ENCODE results near the gene GNB2.

GNB2 gene

GRCh38 chr7:100671353-100672327 is 1.9 kb upstream of the GNB2 start:
- H3K4me3 ChIP-seq (ENCODE audit: low read length, poor library complexity, severe bottlenecking), result no peak overlapping the region
- H4K20me1 ChIP-seq (ENCODE audit: insufficient read depth, low read length, poor library complexity, severe bottlenecking), result peaks cover 24% of the 10 kb centered on the region
- peaks cover 6% of the 10 kb centered on the region for H3K4me1 ChIP-seq (ENCODE audit: insufficient read depth, low read length, poor library complexity, severe bottlenecking)
- no peak overlapping the region for H2AFZ ChIP-seq (ENCODE audit: low read length)
- H3K27me3 ChIP-seq (ENCODE audit: insufficient read depth, low read length, poor library complexity, severe bottlenecking), result no peaks in the 10 kb centered on the region
- H3K4me2 ChIP-seq (ENCODE audit: low read depth, low read length, poor library complexity, severe bottlenecking), result no peak overlapping the region
- peaks cover 3% of the 10 kb centered on the region; the same call in 1 of the 2 replicates for H3K36me3 ChIP-seq (ENCODE audit: insufficient read depth, low read length)
- no peaks in the 10 kb centered on the region for H3F3A ChIP-seq (ENCODE audit: low read depth)
- no peak overlapping the region for H3K9ac ChIP-seq (ENCODE audit: low read depth, low read length, poor library complexity, severe bottlenecking)
- H3K9me2 ChIP-seq (replicated peaks; ENCODE audit: low read depth, low read length), result no peaks in the 10 kb centered on the region
- no peaks in the 10 kb centered on the region for H3K9me3 ChIP-seq (ENCODE audit: insufficient read depth, low read depth, low read length)
- peaks cover 30% of the 10 kb centered on the region for H3K79me2 ChIP-seq (ENCODE audit: insufficient read depth, low read length)
- TF ChIP-seq, protein P1, sequence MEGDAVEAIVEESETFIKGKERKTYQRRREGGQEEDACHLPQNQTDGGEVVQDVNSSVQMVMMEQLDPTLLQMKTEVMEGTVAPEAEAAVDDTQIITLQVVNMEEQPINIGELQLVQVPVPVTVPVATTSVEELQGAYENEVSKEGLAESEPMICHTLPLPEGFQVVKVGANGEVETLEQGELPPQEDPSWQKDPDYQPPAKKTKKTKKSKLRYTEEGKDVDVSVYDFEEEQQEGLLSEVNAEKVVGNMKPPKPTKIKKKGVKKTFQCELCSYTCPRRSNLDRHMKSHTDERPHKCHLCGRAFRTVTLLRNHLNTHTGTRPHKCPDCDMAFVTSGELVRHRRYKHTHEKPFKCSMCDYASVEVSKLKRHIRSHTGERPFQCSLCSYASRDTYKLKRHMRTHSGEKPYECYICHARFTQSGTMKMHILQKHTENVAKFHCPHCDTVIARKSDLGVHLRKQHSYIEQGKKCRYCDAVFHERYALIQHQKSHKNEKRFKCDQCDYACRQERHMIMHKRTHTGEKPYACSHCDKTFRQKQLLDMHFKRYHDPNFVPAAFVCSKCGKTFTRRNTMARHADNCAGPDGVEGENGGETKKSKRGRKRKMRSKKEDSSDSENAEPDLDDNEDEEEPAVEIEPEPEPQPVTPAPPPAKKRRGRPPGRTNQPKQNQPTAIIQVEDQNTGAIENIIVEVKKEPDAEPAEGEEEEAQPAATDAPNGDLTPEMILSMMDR (conservative IDR thresholded peaks at IDR 0.05; ENCODE audit: low read length), result no peak
- TF ChIP-seq EZH2phosphoT487 (IDR thresholded peaks at IDR 0.05; ENCODE audit: borderline replicate concordance), result no peak

- Histone ChIP-seq H4K20me1 (ENCODE audit: insufficient read depth, low read length, poor library complexity, severe bottlenecking) (peaks cover 45% of the 10 kb centered on the region), H3K4me3 (ENCODE audit: low read length, poor library complexity, severe bottlenecking) (peak overlapping the region; percentile 95), H3K9me2 (replicated peaks; ENCODE audit: low read depth, low read length) (no peaks in the 10 kb centered on the region), H3K4me2 (ENCODE audit: low read depth, low read length, poor library complexity, severe bottlenecking) (peak overlapping the region; percentile 97), H3K27me3 (ENCODE audit: insufficient read depth, low read length, poor library complexity, severe bottlenecking) (no peaks in the 10 kb centered on the region), H3K36me3 (ENCODE audit: insufficient read depth, low read length) (peaks cover 25% of the 10 kb centered on the region; the same call in 1 of the 2 replicates), H3F3A (ENCODE audit: low read depth) (no peaks in the 10 kb centered on the region), H3K9me3 (ENCODE audit: insufficient read depth, low read depth, low read length) (no peaks in the 10 kb centered on the region), H3K79me2 (ENCODE audit: insufficient read depth, low read length) (peaks cover 38% of the 10 kb centered on the region), H3K4me1 (ENCODE audit: insufficient read depth, low read length, poor library complexity, severe bottlenecking) (peaks cover 7% of the 10 kb centered on the region), H3K9ac (ENCODE audit: low read depth, low read length, poor library complexity, severe bottlenecking) (peak overlapping the region; percentile 93), H2AFZ (ENCODE audit: low read length) (peak overlapping the region; percentile 93)
- TF ChIP-seq, protein P1 (conservative IDR thresholded peaks at IDR 0.05; ENCODE audit: low read length), result no peak
- TF ChIP-seq EZH2phosphoT487 (IDR thresholded peaks at IDR 0.05; ENCODE audit: borderline replicate concordance), result no peak
These were observed 436 bp downstream of the GNB2 start for GRCh38 chr7:100673942-100674410.

DNA sequence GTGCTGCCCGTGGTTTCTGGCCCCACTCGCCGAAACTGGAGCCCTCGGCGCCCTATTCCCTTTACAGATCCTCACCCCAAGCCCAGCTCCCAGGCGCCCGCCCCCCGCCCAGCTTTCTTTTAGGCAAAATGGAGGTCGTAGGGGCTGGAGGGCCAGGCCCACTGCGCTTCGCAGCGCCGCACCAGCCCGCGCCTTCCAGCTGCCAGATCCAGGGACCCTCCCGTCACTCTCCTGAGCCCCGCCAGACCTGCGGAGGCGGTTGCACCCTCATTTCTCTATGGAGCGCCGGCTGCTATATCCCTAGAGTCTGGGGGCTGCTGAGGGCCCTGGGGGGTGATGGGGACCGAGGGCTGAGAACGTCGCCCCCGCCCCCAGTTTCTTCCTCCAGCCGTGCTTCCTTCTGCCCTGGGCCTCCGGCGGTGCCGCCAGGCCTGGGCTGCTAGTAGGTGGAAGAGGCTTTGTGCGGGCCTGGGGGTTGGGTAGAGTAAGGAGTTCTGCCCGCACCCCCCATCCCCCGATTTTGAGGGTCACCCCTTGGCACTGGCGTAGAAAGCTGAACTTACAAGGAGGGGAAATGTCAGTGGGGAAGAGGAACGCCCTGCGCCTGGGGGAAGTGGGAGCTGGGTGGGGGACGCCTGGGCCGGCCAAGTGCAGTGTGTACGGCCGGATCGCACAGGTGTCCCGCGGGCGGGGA is 1.0 kb downstream of the GNB2 start:
- TF ChIP-seq, protein P1 (conservative IDR thresholded peaks at IDR 0.05; ENCODE audit: low read length), result no peak
- TF ChIP-seq EZH2phosphoT487 (IDR thresholded peaks at IDR 0.05; ENCODE audit: borderline replicate concordance), result no peak
- no peak overlapping the region for H2AFZ ChIP-seq (ENCODE audit: low read length)
- no peaks in the 10 kb centered on the region for H3K27me3 ChIP-seq (ENCODE audit: insufficient read depth, low read length, poor library complexity, severe bottlenecking)
- H3K9ac ChIP-seq (ENCODE audit: low read depth, low read length, poor library complexity, severe bottlenecking), result peak overlapping the region; percentile 93
- H4K20me1 ChIP-seq (ENCODE audit: insufficient read depth, low read length, poor library complexity, severe bottlenecking), result peaks cover 51% of the 10 kb centered on the region
- H3K36me3 ChIP-seq (ENCODE audit: insufficient read depth, low read length), result peaks cover 31% of the 10 kb centered on the region; the same call in 1 of the 2 replicates
- H3F3A ChIP-seq (ENCODE audit: low read depth), result no peaks in the 10 kb centered on the region
- no peaks in the 10 kb centered on the region for H3K9me3 ChIP-seq (ENCODE audit: insufficient read depth, low read depth, low read length)
- H3K9me2 ChIP-seq (replicated peaks; ENCODE audit: low read depth, low read length), result no peaks in the 10 kb centered on the region
- H3K4me2 ChIP-seq (ENCODE audit: low read depth, low read length, poor library complexity, severe bottlenecking), result peak overlapping the region; percentile 97
- peaks cover 7% of the 10 kb centered on the region for H3K4me1 ChIP-seq (ENCODE audit: insufficient read depth, low read length, poor library complexity, severe bottlenecking)
- H3K79me2 ChIP-seq (ENCODE audit: insufficient read depth, low read length), result peaks cover 38% of the 10 kb centered on the region
- peak overlapping the region; percentile 95 for H3K4me3 ChIP-seq (ENCODE audit: low read length, poor library complexity, severe bottlenecking)

All from Loucy (cell line).